IPS-11a (cell line): Measurements from ENCODE around the gene GRP.
"Not testable (repeated sequence)": the region's sequence is repeated elsewhere in the genome, so short reads cannot be mapped to it uniquely, and the experiment has no call there.

Experiments used
- H3K4me3 ChIP-seq: one replicate; pipeline ENCODE4 v1.5.1; 2013; ENCODE audit warnings: low read depth, low read length, control low read depth

The GRP gene

DNA sequence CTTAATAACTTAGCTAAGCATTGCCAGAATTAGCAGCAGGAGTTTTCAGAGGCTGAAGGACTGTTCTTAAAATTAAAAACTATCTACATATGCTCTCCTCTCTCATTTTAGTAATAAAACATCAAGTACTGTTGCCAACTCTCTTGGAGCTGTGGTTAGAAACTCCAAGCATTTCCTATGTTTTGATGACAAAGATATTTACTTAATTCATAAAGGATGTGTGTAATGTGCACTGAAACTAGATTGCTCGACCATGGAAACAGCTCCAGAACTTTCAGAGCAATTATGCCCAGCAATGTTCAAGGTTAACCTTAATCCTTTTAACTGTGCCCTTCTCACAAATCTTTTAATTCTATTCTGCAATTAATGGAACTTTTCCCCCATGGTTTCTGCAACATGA, 8.4 kb downstream of the GRP start:
- no peak overlapping the region for H3K4me3 ChIP-seq

DNA sequence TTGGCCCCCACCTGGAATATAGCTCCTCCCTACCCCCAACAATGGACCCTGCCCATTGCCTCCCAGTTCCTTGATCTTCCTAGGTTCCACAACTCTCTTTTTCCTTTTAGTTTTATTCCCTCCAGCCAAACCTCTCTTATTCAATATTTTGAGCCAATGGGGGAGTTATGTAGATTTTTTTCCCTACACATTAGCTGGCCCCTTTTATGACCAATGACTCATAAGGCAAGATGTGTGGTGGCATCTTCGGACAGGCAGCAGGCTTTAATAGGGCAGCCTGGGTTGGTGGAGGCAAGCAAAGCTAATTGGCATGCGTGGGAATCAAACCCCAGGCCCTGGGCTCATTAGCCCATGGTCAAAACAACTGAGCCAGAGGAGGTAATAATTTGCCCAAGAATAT, 9.2 kb downstream of the GRP start:
- no peak overlapping the region for H3K4me3 ChIP-seq

DNA sequence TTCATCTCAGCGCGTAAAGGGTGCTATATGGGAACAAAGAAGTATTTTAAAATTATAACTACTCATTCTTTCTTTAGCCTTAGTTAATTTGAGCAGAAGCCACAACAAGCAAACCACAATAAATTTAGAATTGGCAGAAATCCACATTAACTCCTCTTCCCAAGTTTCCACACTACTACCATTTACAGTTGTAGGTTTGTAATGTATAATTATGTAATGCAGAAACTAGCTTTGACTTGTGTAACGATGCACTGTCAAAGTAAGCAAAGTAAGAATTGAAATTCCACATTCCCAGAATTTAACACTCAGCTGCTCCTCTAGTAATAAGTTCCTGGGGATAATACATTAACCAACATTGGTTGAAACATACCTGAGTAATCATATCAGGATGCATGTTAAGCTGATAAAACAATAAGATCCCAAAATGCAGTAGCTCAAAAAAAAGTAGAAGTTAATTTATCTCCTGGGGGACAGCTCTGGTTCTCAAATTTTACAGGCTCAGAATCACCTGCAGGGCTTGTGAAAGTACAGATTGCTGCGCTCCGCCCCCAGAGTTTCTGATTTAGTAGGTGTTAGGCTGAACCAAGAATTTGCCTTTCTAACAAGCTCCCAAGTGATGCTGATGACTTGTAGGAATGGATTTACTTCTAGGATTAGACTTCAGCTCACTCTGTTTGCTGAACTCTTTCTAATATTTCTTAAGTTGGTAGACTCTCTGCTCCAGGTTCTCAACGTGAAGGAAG, 9.9 kb downstream of the GRP start:
- H3K4me3 ChIP-seq = no peak overlapping the region

DNA sequence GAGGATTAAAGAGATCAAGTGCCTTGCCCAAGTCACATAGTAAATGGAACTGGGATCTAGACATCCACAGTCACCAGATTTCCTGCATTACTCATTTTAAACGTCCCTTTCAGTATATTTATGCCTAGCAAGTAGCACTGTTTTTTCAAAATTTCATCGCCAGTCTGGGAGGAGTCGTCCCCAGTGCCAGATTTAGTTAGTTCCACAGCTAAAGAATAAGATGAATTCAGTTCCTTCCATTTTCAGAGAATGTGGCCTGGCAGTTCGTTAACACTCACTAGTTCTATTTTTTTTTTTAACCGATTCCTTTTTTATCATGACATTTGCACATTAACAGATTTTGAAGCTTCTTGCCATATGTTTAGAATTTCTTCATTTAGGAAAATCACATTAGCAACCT, 11.2 kb downstream of the GRP start:
- H3K4me3 ChIP-seq = no peak overlapping the region

DNA sequence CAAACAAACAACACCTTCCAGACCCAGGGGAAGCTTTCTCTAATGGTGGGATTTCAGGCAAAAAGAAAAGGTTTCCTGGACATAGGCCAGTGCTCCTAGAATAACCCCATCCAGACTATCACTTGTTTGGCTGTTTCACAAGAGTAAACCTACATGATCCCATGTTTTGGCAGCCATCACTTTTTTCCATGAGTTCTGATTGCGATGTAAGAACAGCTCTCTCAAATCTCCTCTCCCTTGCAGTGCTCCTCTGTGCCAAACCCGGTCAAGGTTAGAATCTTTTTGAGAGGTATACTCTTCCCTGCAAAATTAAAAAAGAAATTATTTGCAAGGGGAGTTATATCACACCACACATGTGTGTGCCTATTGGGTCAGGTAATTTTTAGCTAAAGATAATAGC, 11.9 kb downstream of the GRP start:
- H3K4me3 ChIP-seq = no peak overlapping the region

DNA sequence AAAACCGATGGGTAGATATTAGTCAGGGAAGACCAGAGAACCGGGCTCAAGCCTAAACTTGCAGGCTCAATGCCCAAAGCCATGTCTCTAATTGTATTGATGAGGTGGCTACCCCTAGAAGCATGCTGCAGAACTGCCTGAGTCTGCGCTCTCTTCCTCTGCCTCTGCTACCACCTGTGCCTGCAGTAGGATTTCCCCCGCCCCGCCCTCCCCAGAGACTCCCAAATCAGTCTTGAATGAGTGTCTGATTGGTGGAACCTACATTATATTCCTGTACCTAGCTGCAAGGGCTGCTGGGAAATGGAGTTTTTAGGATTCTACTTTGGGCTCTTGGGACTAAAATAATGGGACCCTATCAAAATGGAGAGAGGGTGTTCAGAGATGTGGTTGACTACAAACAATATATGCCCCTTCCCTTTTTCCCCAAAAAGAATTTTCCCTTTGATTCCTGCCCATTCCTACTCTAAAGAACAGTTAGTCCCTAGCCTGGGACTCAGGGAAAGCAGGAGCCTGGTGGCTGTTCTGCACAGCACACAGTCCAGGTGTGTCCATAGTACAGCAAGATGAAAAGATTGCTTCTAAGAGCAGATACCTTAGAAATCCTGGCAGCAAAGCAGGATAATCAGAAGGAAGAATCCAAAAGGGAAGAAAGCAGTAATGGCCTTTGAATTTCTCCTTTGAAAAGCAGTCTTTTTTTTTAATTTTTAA, 12.5 kb downstream of the GRP start:
- H3K4me3 ChIP-seq = no peak overlapping the region

DNA sequence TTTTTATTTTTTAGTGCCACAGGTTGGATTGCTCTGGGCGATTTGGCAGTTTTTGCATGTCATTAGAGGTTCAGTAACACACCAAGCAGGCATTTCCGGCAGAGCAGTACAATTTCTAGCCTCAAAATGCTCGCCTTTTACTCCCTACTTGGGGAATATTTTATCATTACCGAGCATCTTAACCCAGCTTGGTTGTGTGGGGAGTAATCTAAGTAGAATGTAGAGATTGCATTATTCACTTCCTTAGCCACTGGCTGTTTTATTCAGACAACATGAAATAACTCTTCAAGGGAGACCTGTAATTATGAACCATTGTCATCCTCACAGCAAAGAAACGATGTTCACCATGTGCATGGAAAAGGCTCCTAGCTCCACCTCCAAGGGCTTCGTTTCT, 13.1 kb downstream of the GRP start:
- no peak overlapping the region for H3K4me3 ChIP-seq

DNA sequence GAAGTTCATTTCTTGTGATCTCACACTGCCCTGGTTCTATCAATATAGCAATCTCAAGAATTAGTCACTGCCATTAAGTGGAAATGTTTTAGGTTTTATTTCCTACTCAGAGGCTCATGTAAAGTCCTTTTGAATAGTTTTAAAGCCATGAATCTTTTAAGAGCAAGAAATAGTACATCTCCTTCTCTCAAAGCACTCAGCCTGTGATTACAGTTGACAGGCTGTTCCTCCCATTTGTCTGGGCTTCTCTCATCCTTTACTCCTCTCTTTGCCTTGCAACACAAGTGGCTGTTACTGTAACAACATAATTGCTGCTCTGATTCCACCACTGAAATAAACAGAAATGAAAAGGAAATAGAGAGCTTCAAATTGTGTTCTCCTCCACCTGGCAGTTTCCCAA, 18.4 kb downstream of the GRP start:
- H3K4me3 ChIP-seq = no peak overlapping the region

DNA sequence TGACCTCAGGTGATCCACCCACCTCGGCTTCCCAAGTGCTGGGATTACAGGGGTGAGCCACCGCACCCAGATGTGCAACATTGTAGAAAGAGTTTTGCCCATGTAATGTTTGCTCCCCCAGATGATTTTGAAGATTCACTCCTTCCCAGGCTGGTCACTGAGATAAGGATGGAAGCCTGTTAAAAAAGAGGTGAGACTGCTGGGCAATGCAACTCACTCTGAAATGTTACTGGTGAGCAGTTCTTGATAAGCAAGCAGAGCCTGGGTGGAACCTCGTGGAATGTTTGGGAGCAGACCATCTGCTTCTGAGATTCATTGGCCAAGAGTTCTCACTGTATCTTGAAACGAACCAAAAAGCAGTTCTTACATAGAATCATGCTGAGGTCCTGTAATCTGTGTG, 19.7 kb downstream of the GRP start:
- H3K4me3 ChIP-seq = no peak overlapping the region

DNA sequence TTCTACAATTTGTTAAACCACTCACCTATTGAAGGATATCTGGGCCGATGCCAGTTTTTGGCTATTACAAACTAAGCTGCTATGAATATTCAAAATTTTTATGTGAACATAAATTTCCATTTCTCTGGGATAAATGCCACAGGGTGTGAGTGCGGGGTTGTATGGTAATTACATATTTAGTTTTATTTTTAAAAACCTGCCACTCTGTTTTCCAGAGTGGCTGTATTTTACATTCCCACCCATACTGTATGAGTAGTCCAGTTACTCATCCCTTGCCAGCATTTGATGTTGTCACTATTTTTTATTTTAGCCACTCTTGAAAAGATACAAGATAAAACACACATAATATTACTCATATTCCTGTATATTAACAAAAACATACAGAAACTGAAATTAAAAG, 22.9 kb downstream of the GRP start:
- H3K4me3 ChIP-seq = no peak overlapping the region

DNA sequence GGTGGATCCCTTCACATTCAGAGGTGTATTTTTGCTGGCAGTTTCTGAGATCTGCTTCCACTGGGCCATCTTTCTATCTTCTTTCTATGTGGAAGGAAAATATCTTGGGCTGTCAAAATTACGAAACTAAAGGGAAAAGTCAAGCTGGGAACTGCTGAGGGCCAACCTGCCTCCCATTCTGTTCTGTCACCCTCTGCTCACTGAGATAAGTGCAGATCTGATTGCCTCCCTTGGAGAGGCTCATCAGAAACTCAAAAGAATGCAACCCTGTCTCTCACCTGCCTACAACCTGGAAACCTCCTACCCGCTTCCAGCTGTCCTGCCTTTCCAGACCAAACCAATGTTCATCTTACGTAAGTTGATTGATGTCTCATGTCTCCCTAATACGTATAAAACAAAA, 26.8 kb downstream of the GRP start:
- H3K4me3 ChIP-seq = no peak overlapping the region

DNA sequence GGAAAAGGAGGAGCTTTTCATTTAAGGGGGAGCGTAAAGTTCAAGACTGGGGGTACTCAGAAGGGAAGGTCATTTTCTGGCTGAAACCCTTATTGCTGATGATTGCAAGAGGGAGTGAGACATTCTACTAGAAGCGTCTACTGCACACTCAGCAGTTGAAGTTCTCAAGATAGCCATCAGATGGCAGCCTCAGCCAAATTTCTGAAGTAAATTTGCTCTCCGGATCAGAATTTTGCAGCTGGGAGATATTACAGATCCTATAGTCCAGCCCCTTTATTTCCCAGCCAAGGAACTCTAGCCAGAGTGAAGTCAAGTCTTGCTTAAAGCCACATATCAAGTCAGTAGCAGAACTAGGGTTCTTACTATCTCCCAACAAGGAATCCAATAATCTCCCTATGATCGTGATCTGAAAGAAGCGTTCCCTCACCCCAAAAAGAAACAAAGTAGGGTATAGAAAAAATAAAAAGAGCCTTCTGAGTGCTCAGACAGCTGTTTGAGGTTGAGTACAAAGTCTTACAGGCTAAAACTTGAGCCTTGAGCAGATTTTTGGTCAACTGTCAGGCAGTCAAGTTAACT, 29.3 kb downstream of the GRP start:
- H3K4me3 ChIP-seq = no peak overlapping the region

DNA sequence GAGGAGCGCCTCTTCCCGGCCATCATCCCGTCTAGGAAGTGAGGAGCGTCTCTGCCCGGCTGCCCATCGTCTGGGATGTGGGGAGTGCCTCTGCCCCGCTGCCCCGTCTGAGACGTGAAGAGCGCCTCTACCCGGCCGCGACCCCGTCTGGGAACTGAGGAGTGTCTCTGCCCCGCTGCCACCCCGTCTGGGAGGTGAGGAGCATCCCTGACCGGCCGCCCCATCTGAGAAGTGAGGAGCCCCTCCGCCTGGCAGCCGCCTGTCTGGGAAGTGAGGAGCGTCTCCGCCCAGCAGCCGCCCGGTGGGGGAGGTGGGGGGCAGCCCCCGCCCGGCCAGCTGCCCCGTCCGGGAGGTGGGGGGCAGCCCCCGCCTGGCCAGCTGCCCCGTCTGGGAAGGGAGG, 35.5 kb downstream of the GRP start:
- H3K4me3 ChIP-seq = not testable (repeated sequence)

DNA sequence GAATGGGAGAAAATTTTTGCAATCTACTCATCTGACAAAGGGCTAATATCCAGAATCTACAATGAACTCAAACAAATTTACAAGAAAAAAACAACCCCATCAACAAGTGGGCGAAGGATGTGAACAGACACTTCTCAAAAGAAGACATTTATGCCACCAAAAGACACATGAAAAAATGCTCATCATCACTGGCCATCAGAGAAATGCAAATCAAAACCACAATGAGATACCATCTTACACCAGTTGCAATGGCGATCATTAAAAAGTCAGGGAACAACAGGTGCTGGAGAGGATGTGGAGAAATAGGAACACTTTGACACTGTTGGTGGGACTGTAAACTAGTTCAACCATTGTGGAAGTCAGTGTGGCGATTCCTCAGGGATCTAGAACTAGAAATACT, 41.9 kb downstream of the GRP start:
- H3K4me3 ChIP-seq = not testable (repeated sequence)

DNA sequence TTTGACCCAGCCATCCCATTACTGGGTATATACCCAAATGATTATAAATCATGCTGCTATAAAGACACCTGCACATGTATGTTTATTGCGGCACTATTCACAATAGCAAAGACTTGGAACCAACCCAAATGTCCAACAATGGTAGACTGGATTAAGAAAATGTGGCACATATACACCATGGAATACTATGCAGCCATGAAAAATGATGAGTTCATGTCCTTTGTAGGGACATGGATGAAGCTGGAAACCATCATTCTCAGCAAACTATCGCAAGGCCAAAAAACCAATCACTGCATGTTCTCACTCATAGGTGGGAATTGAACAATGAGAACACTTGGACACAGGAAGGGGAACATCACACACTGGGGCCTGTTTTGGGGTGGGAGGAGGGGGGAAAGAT, 42.3 kb downstream of the GRP start:
- not testable (repeated sequence) for H3K4me3 ChIP-seq

DNA sequence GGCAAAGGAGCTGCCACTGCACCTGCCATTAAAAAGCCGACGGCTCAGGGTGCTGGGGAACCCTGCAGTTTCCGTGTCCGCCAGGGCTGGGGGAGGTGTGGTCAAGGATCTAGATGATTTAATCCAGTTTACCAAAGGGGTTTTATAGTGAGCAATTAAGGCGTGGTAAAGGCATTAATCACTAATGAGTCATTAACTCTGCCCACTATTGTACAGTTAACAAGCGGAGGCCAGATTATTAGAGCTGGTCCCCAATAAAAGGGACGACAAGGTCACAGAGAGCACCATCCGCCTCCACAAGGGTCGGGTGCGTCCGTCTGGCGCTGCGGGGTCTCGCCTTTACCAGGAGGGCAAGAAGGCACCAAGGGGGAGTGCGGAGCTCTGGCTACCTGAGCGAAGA, 43.7 kb downstream of the GRP start:
- H3K4me3 ChIP-seq = no peak overlapping the region

DNA sequence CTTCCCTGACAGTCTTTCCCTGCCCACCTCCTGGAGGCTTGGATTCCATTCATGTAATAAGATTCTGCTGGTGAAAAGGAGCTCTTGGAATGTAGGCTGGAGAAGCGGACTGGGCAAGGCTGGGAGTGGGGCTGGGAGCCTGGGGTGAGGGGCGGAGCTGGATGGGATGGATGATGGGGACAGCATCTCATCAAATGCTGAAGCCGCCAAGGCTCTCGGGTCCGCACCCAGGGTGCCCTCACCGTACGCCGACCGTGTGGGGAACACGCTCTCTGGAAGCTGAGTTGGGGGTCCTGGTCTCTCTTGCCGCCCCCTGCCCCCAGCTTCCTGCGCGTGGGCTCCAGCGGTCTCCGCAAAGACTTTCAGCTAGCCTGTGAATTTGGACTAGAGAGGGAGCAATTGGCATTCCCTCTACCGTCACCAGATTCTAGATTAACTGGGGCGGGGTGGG, 44.2 kb downstream of the GRP start:
- no peak overlapping the region for H3K4me3 ChIP-seq

DNA sequence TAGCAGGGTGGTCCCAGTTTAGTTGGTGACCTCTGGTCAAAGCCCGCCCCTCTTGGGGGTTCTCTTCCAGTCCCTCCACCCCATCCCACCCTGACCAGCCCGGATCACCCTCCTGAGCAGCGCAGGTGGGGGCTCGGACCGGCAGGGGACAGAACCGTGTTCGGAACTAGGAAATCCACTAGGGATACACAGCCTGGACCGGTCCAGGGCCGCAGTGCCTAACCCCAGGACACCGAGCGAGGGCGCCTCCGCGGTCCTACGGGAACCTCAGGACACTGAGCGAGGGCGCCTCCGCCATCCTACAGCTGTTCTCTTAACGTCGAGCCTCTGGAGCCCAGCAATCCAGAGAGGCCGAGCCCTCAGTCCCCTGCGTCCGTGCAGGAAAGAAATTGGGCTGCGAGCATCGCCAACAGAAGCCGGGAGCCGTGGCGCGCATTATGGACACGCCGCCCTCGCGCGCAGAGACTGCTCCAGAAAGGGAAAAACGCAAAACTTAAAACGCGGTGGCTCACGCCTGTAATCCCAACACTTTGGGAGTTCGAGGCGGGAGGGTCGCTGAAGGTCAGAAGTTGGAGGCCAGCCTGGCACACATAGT, 44.8 kb downstream of the GRP start:
- peak overlapping the region; percentile 47 for H3K4me3 ChIP-seq

DNA sequence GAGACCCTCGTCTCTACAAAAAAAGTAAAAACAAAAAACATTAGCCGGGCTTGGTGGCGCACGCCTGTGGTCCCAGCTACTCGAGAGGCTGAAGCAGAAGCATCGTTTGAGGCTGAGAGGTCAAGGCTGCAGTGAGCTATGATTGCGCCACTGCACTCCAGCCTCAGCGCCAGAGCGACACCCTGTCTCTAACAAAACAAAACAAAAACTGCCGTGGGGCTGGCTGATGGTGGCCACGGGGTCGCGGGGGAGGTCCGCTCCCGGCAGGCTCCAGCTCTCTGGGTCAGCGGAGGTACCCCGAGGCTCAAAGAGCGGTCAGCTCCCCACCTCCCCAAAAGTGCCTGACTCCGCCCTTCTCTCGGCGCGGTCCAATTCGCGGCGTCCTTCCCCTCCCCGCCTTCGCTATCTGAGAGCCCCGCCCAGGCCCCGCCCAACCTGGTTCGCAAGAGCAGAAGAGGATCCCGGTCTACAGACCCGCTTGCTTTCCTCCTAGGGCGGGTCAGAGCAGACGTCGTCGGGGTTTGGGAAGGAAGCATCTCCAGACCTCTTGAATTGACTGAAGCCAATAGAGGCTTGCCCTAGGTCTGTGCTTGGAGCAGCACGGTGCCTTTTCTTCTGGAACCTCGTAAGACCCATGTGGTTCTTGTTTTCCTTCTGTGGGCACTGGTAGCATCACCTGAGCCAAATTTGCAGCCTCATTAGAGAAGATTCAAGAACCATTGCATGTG, 45.5 kb downstream of the GRP start:
- H3K4me3 ChIP-seq = peak overlapping the region; percentile 47

DNA sequence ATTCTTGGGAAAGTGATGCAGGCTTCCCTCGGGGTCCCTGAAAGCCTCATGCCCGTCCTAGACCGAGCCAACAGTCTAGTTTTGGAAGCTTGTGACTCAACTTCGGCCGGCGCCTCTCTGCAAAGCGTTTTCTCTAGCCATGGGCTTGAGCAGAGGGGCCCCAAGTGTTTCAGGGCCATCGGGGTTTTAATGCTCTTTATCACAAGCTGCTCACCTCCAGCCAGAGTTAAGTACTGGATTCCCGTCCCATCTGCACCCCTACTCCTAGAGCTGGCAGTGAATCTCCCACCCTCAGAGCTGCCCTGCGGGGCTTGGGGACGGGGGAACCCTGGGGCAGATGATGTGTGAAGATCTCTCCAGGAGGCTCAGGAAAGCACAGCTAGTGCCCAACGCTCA, 46.0 kb downstream of the GRP start:
- no peak overlapping the region for H3K4me3 ChIP-seq

DNA sequence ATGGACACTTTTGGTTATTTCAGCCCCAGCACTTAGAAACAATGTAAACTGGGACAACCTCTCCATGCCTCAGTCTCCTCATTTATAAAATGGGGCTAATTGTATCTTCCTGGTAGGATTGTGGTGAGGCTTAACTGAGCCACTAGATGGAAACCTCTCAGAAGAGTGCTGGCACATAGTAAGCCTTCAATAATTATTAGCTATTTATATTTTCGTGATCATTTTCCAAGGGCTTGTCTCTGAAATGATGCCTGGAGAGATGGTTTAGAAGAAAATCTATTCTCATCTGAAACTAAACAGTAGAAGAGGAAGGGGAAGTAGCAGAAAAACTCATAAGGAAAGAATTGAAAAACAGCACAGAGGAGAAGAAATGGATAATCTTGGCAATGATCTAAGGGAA, 46.5 kb downstream of the GRP start:
- H3K4me3 ChIP-seq = no peak overlapping the region
